GM12801 (cell line): ENCODE measurements around the gene RTL1.

ENCODE experiments used
- TF ChIP-seq, protein P1 (sequence below): IDR thresholded peaks from one replicate; pipeline ENCODE4 v1.5.1; 2011; ENCODE audit warnings: control low read depth; ENCODE audit not compliant: insufficient read length; ENCODE audit errors: extremely low read depth

Gene RTL1

DNA sequence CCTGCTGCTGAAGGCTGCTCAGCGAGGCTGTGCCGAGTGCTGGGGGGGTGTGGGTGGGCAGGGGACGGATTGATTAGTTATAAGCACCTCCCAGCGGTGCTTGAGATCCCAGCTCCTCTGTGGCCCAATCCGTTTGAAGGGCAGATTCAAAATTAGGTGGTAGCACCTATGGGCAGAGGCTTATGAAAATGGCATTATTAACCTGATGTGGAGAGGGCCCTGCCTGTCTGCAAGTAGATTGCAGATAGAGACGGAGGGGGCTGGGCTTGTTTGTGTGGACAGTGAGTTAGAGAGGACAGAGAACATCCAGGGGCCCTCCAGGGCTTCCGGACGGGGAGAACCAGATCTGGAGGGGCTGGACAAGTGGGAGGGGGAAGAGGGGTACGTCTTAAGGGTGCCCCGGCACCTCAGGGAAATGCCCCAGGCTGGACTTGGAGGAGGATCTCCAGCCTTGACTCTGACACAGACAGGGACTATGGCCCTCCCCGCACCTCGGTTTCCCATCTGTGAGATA, at the start of gene RTL1:
TSS of gene RTL1 (minus strand) at position 51 of the 514 bp plus-strand sequence. CDS start 18,934 bp downstream, outside the sequence.
- TF ChIP-seq, protein P1, sequence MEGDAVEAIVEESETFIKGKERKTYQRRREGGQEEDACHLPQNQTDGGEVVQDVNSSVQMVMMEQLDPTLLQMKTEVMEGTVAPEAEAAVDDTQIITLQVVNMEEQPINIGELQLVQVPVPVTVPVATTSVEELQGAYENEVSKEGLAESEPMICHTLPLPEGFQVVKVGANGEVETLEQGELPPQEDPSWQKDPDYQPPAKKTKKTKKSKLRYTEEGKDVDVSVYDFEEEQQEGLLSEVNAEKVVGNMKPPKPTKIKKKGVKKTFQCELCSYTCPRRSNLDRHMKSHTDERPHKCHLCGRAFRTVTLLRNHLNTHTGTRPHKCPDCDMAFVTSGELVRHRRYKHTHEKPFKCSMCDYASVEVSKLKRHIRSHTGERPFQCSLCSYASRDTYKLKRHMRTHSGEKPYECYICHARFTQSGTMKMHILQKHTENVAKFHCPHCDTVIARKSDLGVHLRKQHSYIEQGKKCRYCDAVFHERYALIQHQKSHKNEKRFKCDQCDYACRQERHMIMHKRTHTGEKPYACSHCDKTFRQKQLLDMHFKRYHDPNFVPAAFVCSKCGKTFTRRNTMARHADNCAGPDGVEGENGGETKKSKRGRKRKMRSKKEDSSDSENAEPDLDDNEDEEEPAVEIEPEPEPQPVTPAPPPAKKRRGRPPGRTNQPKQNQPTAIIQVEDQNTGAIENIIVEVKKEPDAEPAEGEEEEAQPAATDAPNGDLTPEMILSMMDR: no peak

DNA sequence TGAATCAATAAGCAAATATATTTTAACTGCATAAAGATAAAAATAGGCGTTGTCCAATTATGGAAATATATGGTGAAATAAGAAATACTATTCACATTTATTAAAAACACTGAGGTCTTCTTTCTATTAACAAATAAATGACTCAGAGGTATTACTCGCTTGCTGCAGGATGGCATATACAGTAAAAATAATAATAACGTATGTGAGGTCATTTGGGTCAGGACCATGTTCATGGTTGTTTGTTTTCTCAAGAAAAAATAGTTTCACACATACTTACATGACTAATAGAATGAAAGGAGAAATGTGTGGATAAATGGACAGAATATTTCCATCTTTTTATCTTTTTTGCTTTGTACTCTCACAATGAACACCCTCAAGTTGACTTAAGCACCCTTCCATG, 46.5 kb upstream of the RTL1 start:
- TF ChIP-seq, protein P1: no peak

DNA sequence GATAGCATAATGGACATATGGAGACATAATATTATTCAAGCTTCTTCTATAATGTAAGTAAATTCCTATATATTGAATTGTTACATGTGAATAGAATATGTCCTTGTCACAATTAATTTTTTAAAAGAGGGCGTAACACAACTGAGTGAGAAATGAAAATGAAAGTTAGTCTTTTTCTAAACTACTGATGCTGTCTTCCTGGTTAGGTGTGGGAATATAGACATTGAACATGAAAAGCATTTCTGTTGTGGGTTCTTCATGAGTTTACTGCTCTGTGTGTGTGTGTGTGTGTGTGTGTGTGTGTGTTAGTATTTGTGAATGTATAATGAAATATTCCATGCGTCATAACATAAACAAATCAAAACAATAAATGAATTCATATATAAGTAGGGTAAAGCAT, 40.5 kb upstream of the RTL1 start:
- TF ChIP-seq, protein P1: no peak

DNA sequence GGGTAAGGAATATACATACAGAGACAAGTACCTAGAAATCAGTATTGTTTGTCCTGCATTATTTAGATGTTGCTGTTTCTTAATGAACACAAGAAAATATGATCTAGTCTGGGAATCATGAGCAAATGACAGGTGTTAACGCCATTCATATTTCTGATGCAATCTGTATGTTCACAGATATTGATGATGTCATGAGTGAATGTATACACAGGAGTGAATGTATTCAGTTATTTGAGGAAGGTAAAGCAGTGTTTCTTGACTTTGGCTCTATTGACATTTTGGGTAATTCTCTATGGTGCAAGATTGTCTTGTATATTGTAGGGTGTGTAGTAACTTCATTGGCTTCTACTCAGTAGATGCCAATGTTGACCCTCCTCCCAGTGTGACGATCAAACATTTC, 26.7 kb upstream of the RTL1 start:
- TF ChIP-seq, protein P1: no peak

DNA sequence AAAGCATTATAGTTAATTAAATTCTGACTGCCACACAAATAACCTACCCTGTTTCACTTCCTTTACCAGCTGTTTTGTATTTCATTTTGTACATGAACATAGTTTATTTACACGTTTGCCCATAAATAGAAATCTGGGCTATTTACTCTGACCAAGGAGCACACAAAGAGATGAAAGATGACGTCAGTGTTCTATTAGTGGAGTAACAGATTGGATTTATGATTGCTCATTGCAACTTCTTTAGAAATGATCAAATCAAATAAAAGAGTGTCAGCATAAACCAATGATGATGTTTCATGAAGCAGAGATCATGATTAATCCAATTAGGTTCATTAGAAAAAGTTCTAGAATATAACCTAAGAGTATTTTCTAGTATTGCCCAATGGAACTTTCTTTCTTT, 12.0 kb upstream of the RTL1 start:
- TF ChIP-seq, protein P1: no peak

DNA sequence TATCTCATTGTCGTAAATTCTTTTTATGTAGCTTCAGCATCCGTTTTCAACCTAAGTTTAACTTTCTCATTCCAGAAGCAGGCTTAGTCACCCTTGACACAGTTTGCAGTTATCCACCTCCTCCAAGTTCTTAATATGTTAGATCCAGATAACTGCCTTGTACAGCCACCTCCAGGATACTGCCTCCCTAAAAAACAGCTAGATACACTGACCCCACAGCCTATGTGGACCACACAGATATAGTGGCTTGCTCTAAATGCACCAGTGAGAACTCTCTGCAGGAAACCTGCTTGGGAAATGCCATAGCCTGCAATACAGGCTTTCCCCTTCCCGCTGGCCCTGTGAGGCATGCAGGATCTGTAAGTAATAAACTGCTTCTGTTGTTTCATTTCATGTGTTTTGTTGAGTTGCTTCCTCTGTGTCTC, 11.1 kb upstream of the RTL1 start:
- TF ChIP-seq, protein P1: no peak

DNA sequence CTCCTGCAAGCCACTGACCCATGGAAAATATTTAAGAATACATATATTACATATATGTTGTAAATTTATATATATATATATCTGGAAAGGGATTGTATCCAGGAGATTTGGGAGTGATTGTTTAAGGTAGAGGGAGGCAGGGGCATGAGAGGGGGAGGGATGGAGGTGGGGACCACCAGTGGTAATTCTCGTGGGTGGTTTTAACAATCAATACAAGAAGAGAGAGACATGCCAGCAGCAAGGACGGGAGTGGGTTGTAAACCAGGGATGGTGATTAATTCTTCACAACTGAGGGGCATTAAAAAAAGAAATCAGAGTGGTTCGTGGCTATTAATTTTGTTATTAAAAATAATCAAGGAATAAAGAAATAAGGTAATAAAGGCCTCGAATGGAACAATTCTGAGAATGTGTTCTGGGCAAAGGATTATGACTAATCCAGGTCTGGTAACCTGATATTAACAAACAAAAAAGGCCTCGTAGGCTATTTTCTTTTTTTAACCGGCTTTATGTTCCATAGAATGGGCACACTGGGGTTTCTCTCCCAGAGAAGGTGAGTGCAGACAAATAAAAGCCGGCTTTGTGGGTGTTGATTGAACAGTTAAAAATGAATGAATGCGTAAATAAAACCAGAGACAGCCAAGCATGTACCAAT, 8.3 kb upstream of the RTL1 start:
- TF ChIP-seq, protein P1: no peak
